PC-3 (cell line): ENCODE data around the gene SAP25. TPM values are rescaled to one million over a fixed set of nuclear protein-coding genes. Genes with fewer than 3 reads are reported as not detected.

Experiments used
- ATAC-seq: fragments of 200-7000 bp; cut with Tn5 transposase; 2 replicates; pipeline ENCODE4 v1.9.1; 2020; ENCODE audit warnings: mild to moderate bottlenecking, moderate library complexity
- BruUV-seq: library from RNA; stranded (reverse); fragments of 400-500 nt; replicated peaks from 2 replicates; lab custom pipeline; 2021; lab: Mats Ljungman, UMichigan
- CTCF ChIA-PET: fragments of 300-600 bp; sonication (Branson Sonifier 250); formaldehyde crosslinking; loops from one replicate; lab custom pipeline; 2022; ENCODE audit warnings: antibody characterized with exemption; lab: Charles Lee
- POLR2A ChIA-PET: fragments of 300-600 bp; sonication (Branson Sonifier 250); formaldehyde crosslinking; loops from one replicate; lab custom pipeline; 2022; ENCODE audit warnings: antibody characterized with exemption; ENCODE audit not compliant: unreplicated experiment; lab: Charles Lee
- DNase-seq: peaks from one replicate; pipeline ENCODE4 v3.0.0-alpha.2; 2015
- H2AFZ ChIP-seq: fragments of 300-600 bp; sonication (generic); 2 replicates; pipeline ENCODE4 v1.6.0; 2016; ENCODE audit warnings: antibody characterized with exemption, low read length
- H3F3A ChIP-seq: fragments of 300-600 bp; sonication (generic); one replicate; pipeline ENCODE4 v1.6.0; 2017; ENCODE audit warnings: antibody characterized with exemption, low read length, control low read depth, mild to moderate bottlenecking; ENCODE audit not compliant: unreplicated experiment
- H3K27ac ChIP-seq: fragments of 300-600 bp; sonication (generic); 2 replicates; pipeline ENCODE4 v1.5.1; 2016; ENCODE audit warnings: mild to moderate bottlenecking, low read length
- H3K27me3 ChIP-seq: fragments of 300-600 bp; sonication (generic); 2 replicates; pipeline ENCODE4 v1.6.1; 2016; ENCODE audit warnings: low read length, mixed read lengths
- H3K36me3 ChIP-seq: fragments of 300-600 bp; sonication (generic); 2 replicates; pipeline ENCODE4 v1.6.1; 2016; ENCODE audit warnings: low read depth, mixed run types, low read length, mixed read lengths
- H3K4me1 ChIP-seq: fragments of 300-600 bp; sonication (generic); 2 replicates; pipeline ENCODE4 v1.5.1; 2016; ENCODE audit warnings: low read length; ENCODE audit not compliant: insufficient read depth
- H3K4me2 ChIP-seq: fragments of 300-600 bp; sonication (generic); 2 replicates; pipeline ENCODE4 v1.6.0; 2016; ENCODE audit warnings: low read length
- H3K4me3 ChIP-seq: fragments of 300-600 bp; sonication (generic); 2 replicates; pipeline ENCODE4 v1.5.1; 2016; ENCODE audit warnings: mild to moderate bottlenecking, low read length, mixed read lengths
- H3K79me2 ChIP-seq: fragments of 300-600 bp; sonication (generic); 2 replicates; pipeline ENCODE4 v1.6.1; 2017; ENCODE audit warnings: low read length, mixed read lengths
- H3K9ac ChIP-seq: fragments of 300-600 bp; sonication (generic); 2 replicates; pipeline ENCODE4 v1.6.0; 2016; ENCODE audit warnings: mild to moderate bottlenecking, low read length
- H3K9me2 ChIP-seq: fragments of 300-600 bp; sonication (generic); replicated peaks from 2 replicates; pipeline ENCODE4 v1.6.1; 2016; ENCODE audit warnings: mixed run types, low read length, mixed read lengths
- H3K9me3 ChIP-seq: fragments of 300-600 bp; sonication (generic); 2 replicates; pipeline ENCODE4 v1.6.1; 2016; ENCODE audit warnings: low read length, mixed read lengths
- H4K20me1 ChIP-seq: fragments of 300-600 bp; sonication (generic); 2 replicates; pipeline ENCODE4 v1.6.1; 2016; ENCODE audit warnings: low read length, mixed read lengths
- CTCF ChIP-seq: fragments of 300-600 bp; sonication (generic); conservative IDR thresholded peaks from 2 replicates; pipeline ENCODE4 v1.5.1; 2017; ENCODE audit warnings: antibody characterized with exemption, low read depth, mild to moderate bottlenecking, low read length
- EZH2 ChIP-seq: fragments of 300-600 bp; sonication (generic); IDR thresholded peaks from one replicate; pipeline ENCODE4 v1.6.1; 2017; ENCODE audit warnings: antibody characterized with exemption, mild to moderate bottlenecking, low read length; ENCODE audit not compliant: unreplicated experiment
- EZH2phosphoT487 ChIP-seq: fragments of 300-600 bp; sonication (generic); IDR thresholded peaks from 2 replicates; pipeline ENCODE4 v1.6.1; 2018; ENCODE audit warnings: mild to moderate bottlenecking, antibody characterized with exemption, low read length, borderline replicate concordance
- intact Hi-C: fragments of 100-400 bp; cut with micrococcal nuclease; formaldehyde crosslinking; loops from 2 replicates; pipeline ENCODE4 v1.9.0; 2023
- total RNA-seq: library from RNA; depleted of rRNA; stranded (reverse); fragments of >200 nt; gene quantifications from 2 replicates; pipeline ENCODE4 v1.2.3, GENCODE V29; 2014

The SAP25 gene
- total RNA-seq, 1 experiment from 2014 or later, result 0.22 TPM

- H3K27me3 ChIP-seq, result no peaks in the 10 kb centered on the region
- no peak for TF ChIP-seq EZH2
- no peak for TF ChIP-seq EZH2phosphoT487
- no peak for TF ChIP-seq CTCF
- H4K20me1 ChIP-seq, result no peaks in the 10 kb centered on the region
- H3K79me2 ChIP-seq, result peaks cover 41% of the 10 kb centered on the region
- peak overlapping the region; percentile 29; the same call in 1 of the 2 replicates for H2AFZ ChIP-seq
- H3K4me2 ChIP-seq, result peak overlapping the region; percentile 96
- DNase-seq (peak; percentile 10), ATAC-seq (no peak)
- H3K27ac ChIP-seq, result no peak overlapping the region
- H3F3A ChIP-seq, result peaks cover 5% of the 10 kb centered on the region
- H3K9me3 ChIP-seq, result no peaks in the 10 kb centered on the region
- H3K9ac ChIP-seq, result no peak overlapping the region
- H3K4me3 ChIP-seq, result peak overlapping the region; percentile 78
- no peaks in the 10 kb centered on the region for H3K9me2 ChIP-seq
- H3K4me1 ChIP-seq, result peaks cover 26% of the 10 kb centered on the region
- no peaks in the 10 kb centered on the region for H3K36me3 ChIP-seq
- TSS peak; percentile 24 for BruUV-seq
- POLR2A ChIA-PET, result interaction anchor here (0.6 kb wide), 1 partner anchor 49 kb away, joined by 17 read pairs; no protein-coding TSS in a partner anchor
- CTCF ChIA-PET, result no interaction called here
- intact Hi-C loops, result no loop called here
Measured at GRCh38 chr7:100540073-100540723, 33.5 kb downstream of the SAP25 start.

DNA sequence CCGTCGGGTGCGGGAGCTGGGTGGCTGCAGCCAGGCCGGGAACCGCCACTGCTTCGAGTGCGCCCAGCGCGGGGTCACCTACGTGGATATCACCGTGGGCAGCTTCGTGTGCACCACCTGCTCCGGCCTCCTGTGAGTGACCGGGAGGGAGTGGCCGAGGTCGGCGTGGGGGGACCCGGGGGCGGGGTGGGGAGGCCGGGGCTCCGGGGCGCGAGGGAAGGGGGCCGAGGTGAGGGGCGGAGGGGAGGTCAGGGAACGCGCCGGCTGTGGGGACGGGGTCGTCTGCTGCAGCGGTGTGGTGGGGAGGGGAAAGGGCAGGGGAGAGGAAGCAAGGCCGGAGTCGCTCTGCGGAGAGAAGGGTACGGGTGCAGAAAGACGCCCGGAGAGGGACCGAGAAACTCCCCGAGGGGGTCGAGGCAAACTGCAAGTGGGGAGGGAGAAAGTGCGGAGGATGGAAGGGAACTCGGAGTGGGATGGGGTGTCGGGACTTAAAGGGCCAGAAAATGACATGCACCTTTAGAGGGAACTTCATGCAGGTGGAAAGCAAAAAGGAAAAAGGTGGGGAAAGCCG, 34.2 kb downstream of the SAP25 start:
- ChIA-PET CTCF (interaction anchor here (0.6 to 1.4 kb wide), 2 partner anchors 20 to 56 kb away, joined by 5 to 13 read pairs; partner anchors contain the start of gene NYAP1), POLR2A (interaction anchor here (0.6 to 0.7 kb wide), 2 partner anchors 380 to 1925 kb away, joined by 3 to 6 read pairs; partner anchors contain the start of gene LRWD1)
- intact Hi-C loops, result loop anchor here (2.0 kb wide), 1 partner anchor 61 kb away; the partner anchor contains the start of gene TSC22D4
- peak overlapping the region; percentile 78 for H3K4me3 ChIP-seq
- TF ChIP-seq EZH2, result no peak
- TF ChIP-seq CTCF, result no peak
- TF ChIP-seq EZH2phosphoT487, result no peak
- H3K27ac ChIP-seq, result no peak overlapping the region
- no peaks in the 10 kb centered on the region for H3K27me3 ChIP-seq
- peak overlapping the region; percentile 31; the same call in 1 of the 2 replicates for H3K9ac ChIP-seq
- peaks cover 20% of the 10 kb centered on the region for H3K4me1 ChIP-seq
- ATAC-seq (peak; percentile 6), DNase-seq (no peak)
- H2AFZ ChIP-seq, result peak overlapping the region; percentile 86
- no peaks in the 10 kb centered on the region for H4K20me1 ChIP-seq
- H3K79me2 ChIP-seq, result peaks cover 41% of the 10 kb centered on the region
- no TSS peak for BruUV-seq
- no peaks in the 10 kb centered on the region for H3K9me3 ChIP-seq
- peak overlapping the region; percentile 96 for H3K4me2 ChIP-seq
- no peaks in the 10 kb centered on the region for H3K36me3 ChIP-seq
- H3K9me2 ChIP-seq, result no peaks in the 10 kb centered on the region
- no peaks in the 10 kb centered on the region for H3F3A ChIP-seq
